ENCODE measurements around the gene QRICH1.

QRICH1 gene

GRCh38 chr3:49119036-49119435 lies 25.2 kb upstream of the QRICH1 start:
- DNase-seq (ENCODE audit: low spot score): no peak

GRCh38 chr3:49112262-49112661 lies 18.4 kb upstream of the QRICH1 start:
- no peak for DNase-seq (ENCODE audit: low spot score)

DNA sequence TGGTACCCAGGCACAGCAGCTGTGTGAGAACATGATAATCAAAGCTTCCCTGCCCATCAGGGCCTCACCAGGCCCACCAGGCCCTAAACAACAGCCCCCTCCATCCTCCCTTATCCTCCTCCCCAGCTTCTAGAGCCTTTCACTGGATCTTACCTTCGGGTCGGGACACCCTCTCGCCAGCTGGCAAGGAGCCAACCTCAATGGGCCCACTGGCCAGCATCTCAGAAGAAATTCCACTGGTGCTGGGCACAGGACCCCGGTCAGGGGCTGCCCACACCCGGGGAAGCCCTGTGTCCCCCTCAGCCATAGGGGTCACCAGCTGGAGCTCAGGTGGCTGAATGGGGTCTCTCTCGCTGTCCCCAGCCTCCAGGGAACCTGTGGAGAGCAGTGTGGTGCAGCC lies 17.5 kb upstream of the QRICH1 start:
- DNase-seq (ENCODE audit: low spot score): no peak

DNA sequence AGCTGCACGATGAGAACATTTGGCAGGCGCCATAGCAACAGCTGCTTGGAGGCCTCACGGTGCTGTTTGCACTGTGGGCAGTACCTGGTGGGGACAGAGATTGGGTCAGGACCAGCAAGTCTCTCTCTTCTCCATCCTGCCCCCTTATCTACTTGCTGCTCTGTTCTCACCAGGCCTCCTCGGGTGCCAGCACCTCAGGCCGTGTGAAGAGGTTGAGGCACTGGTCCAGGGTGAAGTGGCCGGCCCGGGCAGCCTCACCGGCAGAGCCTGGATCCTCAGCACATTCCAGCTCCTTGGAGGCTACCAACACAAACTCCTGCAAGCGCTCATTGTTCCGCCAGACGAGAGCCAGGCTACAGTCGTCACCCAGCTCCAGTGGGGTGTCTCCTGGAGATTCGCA lies 16.9 kb upstream of the QRICH1 start:
- no peak for DNase-seq (ENCODE audit: low spot score)

DNA sequence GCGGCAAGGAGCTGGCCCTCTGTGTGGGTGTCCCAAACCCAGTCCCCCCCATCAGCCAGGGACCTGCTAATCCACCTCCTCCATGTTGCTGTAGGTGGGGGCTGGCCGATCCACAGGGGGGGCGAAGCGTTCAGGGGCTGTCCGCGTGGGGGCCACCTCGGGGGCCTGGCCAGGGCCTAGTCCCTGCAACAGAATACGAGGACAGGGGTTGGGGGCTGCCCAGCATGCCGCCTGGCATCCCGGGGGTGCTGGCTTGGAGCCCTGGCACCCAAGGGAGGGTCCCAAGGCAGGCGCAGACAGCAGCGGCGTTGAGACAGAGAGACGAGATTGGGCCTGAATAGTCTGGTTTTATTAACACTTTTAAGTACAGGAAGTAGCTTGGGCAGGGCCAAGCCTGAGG lies 14.5 kb upstream of the QRICH1 start:
- DNase-seq (ENCODE audit: low spot score): no peak

- DNase-seq (ENCODE audit: low spot score): peak; percentile 92
These were observed 10.8 kb upstream of the QRICH1 start, which contains the start of gene QARS1 for GRCh38 chr3:49104427-49105291. Gene QARS1, minus strand, starts transcription at chr3:49104757. Its CDS starts 24 bp downstream, at chr3:49104733.

GRCh38 chr3:49104052-49104426 lies 10.2 kb upstream of the QRICH1 start:
- no peak for DNase-seq (ENCODE audit: low spot score)

DNA sequence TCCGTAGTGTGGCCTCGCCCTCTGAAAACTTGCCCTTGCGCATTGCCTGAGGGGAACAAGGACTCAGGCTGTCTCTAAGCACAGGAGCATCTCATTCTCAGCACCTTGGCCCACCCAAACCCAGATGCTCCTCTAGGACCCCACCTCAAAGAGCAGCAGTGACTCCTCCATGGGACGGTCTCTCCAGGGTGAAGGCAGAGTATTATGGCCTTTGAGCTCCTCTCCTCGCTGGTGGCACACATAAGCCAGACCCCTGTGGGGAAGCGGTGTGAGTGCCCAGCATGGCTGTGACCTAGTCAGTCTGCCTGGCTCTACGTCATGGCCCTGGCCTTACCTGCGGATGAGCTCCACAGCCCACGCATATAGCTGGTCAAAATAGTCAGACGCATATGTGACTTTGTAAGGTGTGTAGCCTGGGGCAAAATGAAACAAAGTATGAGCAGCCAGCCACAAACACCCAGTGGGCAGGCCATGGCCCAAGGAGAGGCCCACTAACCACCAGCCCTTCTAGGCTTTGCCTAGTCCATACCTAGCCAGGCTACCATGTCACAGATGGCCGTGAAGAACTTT lies 6.3 kb upstream of the QRICH1 start:
- DNase-seq (ENCODE audit: low spot score): no peak

GRCh38 chr3:49098910-49099630 lies 5.2 kb upstream of the QRICH1 start:
- no peak for DNase-seq (ENCODE audit: low spot score)

DNA sequence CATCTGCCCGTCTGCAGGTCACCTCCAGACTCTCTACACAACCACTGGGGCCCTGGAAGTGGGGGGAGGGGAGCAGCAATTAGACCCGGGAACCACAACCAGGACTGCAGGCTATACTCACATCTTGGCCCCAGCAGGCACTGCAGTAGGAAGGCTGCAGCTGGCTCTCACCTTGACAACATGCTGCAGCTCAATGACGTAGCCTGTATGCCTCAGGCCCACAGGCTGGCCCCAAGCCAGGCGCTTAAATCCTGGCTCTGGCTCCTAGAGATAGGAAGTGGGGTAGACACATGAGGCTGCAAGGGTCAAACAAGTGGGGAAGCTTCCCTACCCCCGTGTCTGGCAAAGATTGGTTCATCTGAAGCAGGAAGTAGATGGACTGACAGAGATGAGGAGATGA lies 4.6 kb upstream of the QRICH1 start:
- DNase-seq (ENCODE audit: low spot score): peak; percentile 42

- peak; percentile 77 for DNase-seq (ENCODE audit: low spot score)
These were observed 676 bp downstream of the QRICH1 start for GRCh38 chr3:49092938-49093852.

DNA sequence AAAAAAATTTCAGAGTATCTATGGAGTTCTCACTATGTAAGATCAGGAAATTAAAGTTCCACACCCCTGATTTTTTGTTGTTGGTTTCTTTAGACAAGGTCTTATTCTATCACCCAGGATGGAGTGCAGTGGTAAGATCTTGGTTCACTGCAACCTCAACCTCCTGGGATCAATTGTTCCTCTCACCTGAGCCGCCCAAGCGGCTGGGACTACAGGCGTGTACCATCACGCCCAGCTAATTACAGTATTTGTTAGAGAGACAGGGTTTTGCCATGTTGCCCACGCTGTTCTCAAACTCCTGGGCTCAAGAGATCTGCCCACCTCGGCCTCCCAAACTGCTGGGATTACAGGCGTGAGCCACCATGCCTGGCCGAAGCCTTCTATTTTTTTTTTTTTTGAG lies 12.4 kb downstream of the QRICH1 start:
- DNase-seq (ENCODE audit: low spot score): no peak

DNA sequence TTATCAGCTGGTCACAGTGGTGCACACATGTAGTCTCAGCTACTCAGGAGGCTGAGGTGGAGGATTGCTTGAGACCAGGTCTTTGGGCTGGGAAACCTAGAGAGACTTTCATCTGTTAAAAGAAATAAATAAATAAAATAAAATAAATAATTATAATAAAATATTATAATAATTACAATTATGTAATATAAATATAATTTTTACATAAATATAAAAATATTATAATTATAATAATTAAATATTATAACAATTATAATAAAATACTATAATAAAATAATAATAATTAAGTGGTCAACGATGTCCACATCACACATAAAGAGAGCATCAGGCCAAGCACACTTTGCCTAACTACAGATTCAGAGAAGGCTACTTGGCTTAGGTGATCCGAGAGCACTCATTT lies 14.6 kb downstream of the QRICH1 start:
- DNase-seq (ENCODE audit: low spot score): no peak

DNA sequence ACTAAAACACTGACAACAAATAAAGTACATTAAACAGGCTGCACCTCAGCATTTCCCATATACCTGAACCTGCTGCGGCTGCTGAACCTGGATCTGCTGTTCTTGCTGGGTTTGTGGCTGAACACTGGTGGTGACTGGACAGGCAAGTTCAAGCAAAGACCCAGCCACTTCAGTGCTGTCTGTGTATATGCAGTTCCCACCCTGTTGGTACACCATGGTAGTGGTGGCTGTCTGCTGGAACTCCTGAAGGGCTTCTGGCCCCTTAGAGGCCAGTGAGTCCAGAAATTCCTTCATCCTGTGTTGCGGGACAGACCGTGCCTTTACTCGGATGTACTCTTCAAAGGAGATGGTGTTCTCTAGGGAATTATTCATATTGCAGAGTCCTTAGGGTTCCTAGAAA lies 17.2 kb downstream of the QRICH1 start:
- DNase-seq (ENCODE audit: low spot score): no peak

- no peak for DNase-seq (ENCODE audit: low spot score)
These were observed 17.8 kb downstream of the QRICH1 start for GRCh38 chr3:49076116-49076515.

DNA sequence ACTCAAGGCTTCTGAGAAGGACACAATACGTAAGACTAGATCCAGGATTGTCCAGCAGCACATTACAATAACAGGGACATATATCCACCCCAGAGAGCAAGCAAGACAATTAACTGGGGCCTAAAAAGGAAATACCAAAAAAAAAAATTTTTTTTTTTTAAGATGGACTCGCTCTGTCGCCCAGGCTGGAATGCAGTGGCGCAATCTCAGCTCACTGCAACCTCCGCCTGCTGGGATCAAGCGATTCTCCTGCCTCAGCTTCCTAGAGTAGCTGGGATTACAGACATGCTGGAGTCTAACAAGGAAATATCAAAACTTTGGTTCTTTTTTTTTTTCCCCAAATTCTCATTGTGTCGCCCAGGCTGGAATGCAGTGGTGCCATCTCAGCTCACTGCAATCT lies 35.9 kb downstream of the QRICH1 start:
- DNase-seq (ENCODE audit: low spot score): no peak

DNA sequence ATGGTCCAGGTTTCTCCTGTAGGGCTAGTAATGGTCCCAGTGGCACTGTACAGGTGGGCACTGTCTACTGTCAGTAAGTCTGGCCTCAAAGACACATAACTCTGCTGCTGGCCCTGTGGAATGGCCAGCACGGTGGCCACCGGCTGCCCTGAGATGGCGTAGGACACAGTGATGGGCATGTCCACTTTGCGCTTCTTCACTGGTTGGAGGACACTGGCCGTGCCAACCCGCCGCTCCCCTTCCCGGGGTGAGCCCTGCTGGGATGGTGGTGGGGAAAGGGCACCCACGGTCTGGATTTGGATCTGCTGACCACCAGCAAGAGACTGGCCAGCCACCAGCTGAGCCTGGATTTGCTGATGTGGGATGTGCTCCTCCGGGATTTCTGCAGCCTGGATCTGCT lies 36.6 kb downstream of the QRICH1 start:
- DNase-seq (ENCODE audit: low spot score): no peak

- DNase-seq (ENCODE audit: low spot score): no peak
These were observed 39.5 kb downstream of the QRICH1 start for GRCh38 chr3:49054344-49054862.

DNA sequence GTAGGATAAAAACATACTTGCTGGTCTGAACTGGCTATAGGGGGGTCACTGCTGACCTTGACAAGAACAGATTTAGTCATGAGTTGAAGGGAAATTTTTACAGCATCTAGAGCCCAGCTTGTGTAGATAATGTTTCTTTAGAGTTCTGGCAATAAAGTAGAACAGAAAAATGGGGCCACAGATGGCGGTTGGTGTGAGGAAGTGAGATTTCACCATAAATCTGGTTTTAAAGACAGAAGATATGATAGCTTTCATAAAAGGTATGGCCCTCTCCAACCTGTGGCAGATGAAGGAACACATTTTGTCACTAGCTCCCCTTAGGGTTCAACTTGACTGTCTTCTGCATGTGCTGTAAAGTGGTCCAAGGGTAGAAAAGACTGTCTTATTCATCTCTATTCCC lies 40.3 kb downstream of the QRICH1 start:
- no peak for DNase-seq (ENCODE audit: low spot score)

DNA sequence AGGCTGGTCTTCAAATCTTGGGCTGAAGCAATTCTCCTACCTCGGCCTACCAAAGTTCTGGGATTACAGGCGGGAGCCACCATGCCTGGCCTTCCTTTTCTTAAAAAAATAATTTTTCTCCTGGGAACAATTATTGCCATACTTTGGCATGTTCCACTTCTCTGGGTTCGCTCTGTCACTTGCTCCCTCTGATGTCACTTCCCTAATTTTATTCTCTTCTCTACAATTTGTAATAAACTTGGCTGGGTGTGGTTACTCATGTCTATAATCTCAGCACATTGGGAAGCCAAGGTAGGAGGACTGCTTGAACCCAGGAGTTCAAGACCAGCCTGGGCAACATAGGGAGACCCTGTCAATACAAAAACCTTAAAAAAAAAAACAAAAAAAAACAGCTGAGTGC lies 58.6 kb downstream of the QRICH1 start:
- DNase-seq (ENCODE audit: low spot score): no peak

DNA sequence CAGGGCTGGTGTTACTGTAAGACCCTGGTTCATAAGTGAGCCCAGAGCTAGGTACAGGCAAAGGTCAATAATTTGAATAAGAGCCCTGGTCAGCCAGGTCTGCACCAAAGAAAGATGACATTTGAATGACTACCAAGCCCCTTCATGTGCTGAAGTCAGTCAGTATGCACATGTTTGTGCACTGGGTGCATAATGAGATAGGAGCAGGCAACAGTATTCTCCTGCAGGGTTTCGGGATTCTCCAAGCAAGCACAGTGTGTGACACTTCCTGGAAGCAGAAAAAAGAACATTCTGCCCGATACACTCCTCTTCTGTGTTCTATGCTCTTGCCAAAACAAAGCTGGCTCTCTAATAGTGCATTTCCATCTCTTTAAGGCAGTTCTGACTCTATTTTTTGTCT lies 59.2 kb downstream of the QRICH1 start:
- DNase-seq (ENCODE audit: low spot score): no peak

Measured in kidney tubule cell (primary cell).